SU-DHL-6 (cell line): ENCODE results near the gene EML2.

Source experiments
- H2AFZ ChIP-seq: fragments of 200-600 bp; sonication (generic); 2 replicates; pipeline ENCODE4 v1.6.1; 2014; ENCODE audit warnings: low read depth, mild to moderate bottlenecking, moderate library complexity, mixed read lengths, antibody characterized with exemption, low read length; ENCODE audit not compliant: severe bottlenecking
- H3F3A ChIP-seq: fragments of 200-600 bp; shearing (Covaris generic); 2 replicates; pipeline ENCODE4 v1.6.0; 2016; ENCODE audit warnings: antibody characterized with exemption, mild to moderate bottlenecking; ENCODE audit not compliant: insufficient read depth
- H3K27ac ChIP-seq: fragments of 200-600 bp; sonication (generic); 2 replicates; pipeline ENCODE4 v1.5.1; 2016; ENCODE audit warnings: low read depth, mild to moderate bottlenecking, low read length, moderate library complexity, mixed read lengths
- H3K27me3 ChIP-seq: fragments of 200-600 bp; sonication (generic), shearing (Covaris generic); 2 replicates; pipeline ENCODE4 v1.6.0; 2014; ENCODE audit warnings: mild to moderate bottlenecking, low read length
- H3K36me3 ChIP-seq: fragments of 200-600 bp; sonication (generic); 2 replicates; pipeline ENCODE4 v1.6.1; 2014; ENCODE audit warnings: mild to moderate bottlenecking, low read length, mixed read lengths
- H3K4me2 ChIP-seq: fragments of 300-600, 200-600 bp; shearing (Covaris generic), sonication (generic); 2 replicates; pipeline ENCODE4 v1.6.0; 2014; ENCODE audit warnings: low read length, low read depth, mild to moderate bottlenecking; ENCODE audit not compliant: poor library complexity, severe bottlenecking
- H3K4me3 ChIP-seq: fragments of 200-600 bp; sonication (generic); 2 replicates; pipeline ENCODE4 v1.5.1; 2014; ENCODE audit warnings: antibody characterized with exemption, low read length, mild to moderate bottlenecking, mixed read lengths; ENCODE audit not compliant: insufficient read depth, poor library complexity, severe bottlenecking
- H3K79me2 ChIP-seq: fragments of 200-600 bp; sonication (generic); 2 replicates; pipeline ENCODE4 v1.6.1; 2014; ENCODE audit warnings: mild to moderate bottlenecking, low read length, moderate library complexity; ENCODE audit not compliant: insufficient read depth
- H3K9ac ChIP-seq: fragments of 200-600 bp; sonication (generic); 2 replicates; pipeline ENCODE4 v1.7.0; 2014; ENCODE audit warnings: mild to moderate bottlenecking, low read length
- H3K9me2 ChIP-seq: fragments of 200-600 bp; sonication (generic); replicated peaks from 2 replicates; pipeline ENCODE4 v1.6.1; 2014; ENCODE audit warnings: low read length; ENCODE audit not compliant: insufficient read depth
- H3K9me3 ChIP-seq: fragments of 200-600 bp; sonication (generic); 2 replicates; pipeline ENCODE4 v1.6.1; 2014; ENCODE audit warnings: low read length, mixed read lengths; ENCODE audit not compliant: insufficient read depth
- H4K20me1 ChIP-seq: fragments of 200-600 bp; sonication (generic); 2 replicates; pipeline ENCODE4 v1.6.1; 2014; ENCODE audit warnings: low read depth, mild to moderate bottlenecking, antibody characterized with exemption, low read length, moderate library complexity, mixed read lengths
- EZH2phosphoT487 ChIP-seq: fragments of 200-600 bp; sonication (generic), shearing (Covaris generic); conservative IDR thresholded peaks from 2 replicates; pipeline ENCODE4 v1.6.1; 2018; ENCODE audit warnings: mild to moderate bottlenecking, antibody characterized with exemption, low read length, moderate library complexity, mixed read lengths
- TF ChIP-seq, protein P1 (sequence below): fragments of 200-600 bp; sonication (generic); IDR thresholded peaks from one replicate; pipeline ENCODE4 v1.5.1; 2017; ENCODE audit warnings: antibody characterized with exemption, mild to moderate bottlenecking, low read length, moderate library complexity; ENCODE audit not compliant: insufficient read depth, poor library complexity, severe bottlenecking

Gene EML2

GRCh38 chr19:45643024-45643926, 4.1 kb upstream of the EML2 start:
- Histone ChIP-seq H3K4me2 (peak overlapping the region; percentile 84), H3K4me3 (no peak overlapping the region), H3K36me3 (no peaks in the 10 kb centered on the region), H3K27ac (peak overlapping the region; percentile 92; the same call in 1 of the 2 replicates), H3K9ac (no peak overlapping the region), H3K79me2 (peaks cover 6% of the 10 kb centered on the region; the same call in 1 of the 2 replicates), H4K20me1 (no peaks in the 10 kb centered on the region), H3K27me3 (no peaks in the 10 kb centered on the region), H3F3A (peaks cover 22% of the 10 kb centered on the region), H2AFZ (peak overlapping the region; percentile 47), H3K9me2 (no peaks in the 10 kb centered on the region), H3K9me3 (no peaks in the 10 kb centered on the region)
- no peak for TF ChIP-seq EZH2phosphoT487
- TF ChIP-seq, protein P1, sequence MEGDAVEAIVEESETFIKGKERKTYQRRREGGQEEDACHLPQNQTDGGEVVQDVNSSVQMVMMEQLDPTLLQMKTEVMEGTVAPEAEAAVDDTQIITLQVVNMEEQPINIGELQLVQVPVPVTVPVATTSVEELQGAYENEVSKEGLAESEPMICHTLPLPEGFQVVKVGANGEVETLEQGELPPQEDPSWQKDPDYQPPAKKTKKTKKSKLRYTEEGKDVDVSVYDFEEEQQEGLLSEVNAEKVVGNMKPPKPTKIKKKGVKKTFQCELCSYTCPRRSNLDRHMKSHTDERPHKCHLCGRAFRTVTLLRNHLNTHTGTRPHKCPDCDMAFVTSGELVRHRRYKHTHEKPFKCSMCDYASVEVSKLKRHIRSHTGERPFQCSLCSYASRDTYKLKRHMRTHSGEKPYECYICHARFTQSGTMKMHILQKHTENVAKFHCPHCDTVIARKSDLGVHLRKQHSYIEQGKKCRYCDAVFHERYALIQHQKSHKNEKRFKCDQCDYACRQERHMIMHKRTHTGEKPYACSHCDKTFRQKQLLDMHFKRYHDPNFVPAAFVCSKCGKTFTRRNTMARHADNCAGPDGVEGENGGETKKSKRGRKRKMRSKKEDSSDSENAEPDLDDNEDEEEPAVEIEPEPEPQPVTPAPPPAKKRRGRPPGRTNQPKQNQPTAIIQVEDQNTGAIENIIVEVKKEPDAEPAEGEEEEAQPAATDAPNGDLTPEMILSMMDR, result peak; percentile 92

GRCh38 chr19:45641274-45642105, 2.3 kb upstream of the EML2 start:
- Histone ChIP-seq H3F3A (peaks cover 22% of the 10 kb centered on the region), H3K4me2 (peak overlapping the region; percentile 84), H3K79me2 (peaks cover 9% of the 10 kb centered on the region; the same call in 1 of the 2 replicates), H3K9ac (peak overlapping the region; percentile 78), H2AFZ (peak overlapping the region; percentile 49), H3K9me2 (no peaks in the 10 kb centered on the region), H4K20me1 (no peaks in the 10 kb centered on the region), H3K27me3 (no peaks in the 10 kb centered on the region), H3K27ac (peak overlapping the region; percentile 92), H3K4me3 (peak overlapping the region; percentile 68), H3K9me3 (no peaks in the 10 kb centered on the region), H3K36me3 (no peaks in the 10 kb centered on the region)
- TF ChIP-seq, protein P1, result no peak
- TF ChIP-seq EZH2phosphoT487, result no peak

GRCh38 chr19:45640849-45641273, 1.7 kb upstream of the EML2 start:
- H3K27me3 ChIP-seq, result no peaks in the 10 kb centered on the region
- peak overlapping the region; percentile 49 for H2AFZ ChIP-seq
- H3K36me3 ChIP-seq, result no peaks in the 10 kb centered on the region
- peak overlapping the region; percentile 84 for H3K4me2 ChIP-seq
- no peak for TF ChIP-seq EZH2phosphoT487
- TF ChIP-seq, protein P1, result no peak
- peaks cover 22% of the 10 kb centered on the region for H3F3A ChIP-seq
- peaks cover 9% of the 10 kb centered on the region; the same call in 1 of the 2 replicates for H3K79me2 ChIP-seq
- peak overlapping the region; percentile 92 for H3K27ac ChIP-seq
- peak overlapping the region; percentile 68 for H3K4me3 ChIP-seq
- H3K9me3 ChIP-seq, result no peaks in the 10 kb centered on the region
- H3K9me2 ChIP-seq, result no peaks in the 10 kb centered on the region
- H4K20me1 ChIP-seq, result no peaks in the 10 kb centered on the region
- peak overlapping the region; percentile 78; the same call in 1 of the 2 replicates for H3K9ac ChIP-seq
